C4-2B (cell line): ENCODE results near the gene EIF3M.

Experiments used
- H3K27ac ChIP-seq: fragments of 450-650 bp; 2 replicates; pipeline ENCODE4 v1.5.1; 2017
- CTCF ChIP-seq: fragments of 450-650 bp; conservative IDR thresholded peaks from 2 replicates; pipeline ENCODE4 v1.5.1; 2017; ENCODE audit warnings: mild to moderate bottlenecking
- ZFX ChIP-seq: fragments of 450-650 bp; IDR thresholded peaks from 2 replicates; pipeline ENCODE4 v1.6.1; 2017

The EIF3M gene

DNA sequence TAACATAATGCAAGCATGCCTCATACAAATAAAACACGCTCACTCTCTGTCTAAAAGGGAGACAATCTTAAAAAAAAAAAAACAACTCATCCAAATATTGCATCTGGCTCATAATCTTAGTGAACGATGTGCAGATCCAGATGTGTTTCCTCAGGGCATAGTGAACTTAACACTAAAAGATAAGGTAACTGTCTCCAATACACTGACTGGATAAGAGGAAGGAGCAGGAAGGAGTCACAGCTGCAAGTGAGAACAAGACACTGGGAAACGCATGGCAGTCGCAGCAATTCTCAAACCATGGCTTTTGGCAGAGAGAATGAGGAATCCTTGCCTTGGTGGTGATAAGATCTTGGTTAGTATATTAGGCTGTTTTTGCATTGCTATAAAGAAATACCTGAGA lies 9.2 kb upstream of the EIF3M start:
- TF ChIP-seq CTCF, result no peak
- no peak for TF ChIP-seq ZFX
- H3K27ac ChIP-seq, result no peak overlapping the region

DNA sequence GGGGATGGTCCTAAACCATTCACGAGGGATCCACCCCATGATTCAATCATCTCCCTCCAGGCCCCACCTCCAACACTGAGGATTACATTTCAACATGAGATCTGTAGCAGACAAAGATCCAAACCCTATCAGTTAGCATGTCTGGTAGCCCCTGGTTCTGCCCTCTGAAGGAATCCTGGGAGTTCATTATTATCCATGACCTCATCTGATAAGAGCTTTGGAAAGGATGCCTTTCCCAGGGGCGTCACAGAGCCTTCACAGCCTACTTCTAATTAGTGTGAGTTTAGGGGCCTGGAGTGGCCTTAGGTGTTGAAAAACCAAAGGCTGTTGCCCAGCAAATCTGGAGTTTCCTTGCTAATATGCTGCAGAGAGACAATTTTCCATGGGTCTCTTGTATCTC lies 8.6 kb upstream of the EIF3M start:
- no peak overlapping the region for H3K27ac ChIP-seq
- TF ChIP-seq CTCF (no peak), ZFX (no peak)

GRCh38 chr11:32576456-32576855 lies 7.2 kb upstream of the EIF3M start:
- no peak overlapping the region for H3K27ac ChIP-seq
- TF ChIP-seq CTCF (no peak), ZFX (no peak)

DNA sequence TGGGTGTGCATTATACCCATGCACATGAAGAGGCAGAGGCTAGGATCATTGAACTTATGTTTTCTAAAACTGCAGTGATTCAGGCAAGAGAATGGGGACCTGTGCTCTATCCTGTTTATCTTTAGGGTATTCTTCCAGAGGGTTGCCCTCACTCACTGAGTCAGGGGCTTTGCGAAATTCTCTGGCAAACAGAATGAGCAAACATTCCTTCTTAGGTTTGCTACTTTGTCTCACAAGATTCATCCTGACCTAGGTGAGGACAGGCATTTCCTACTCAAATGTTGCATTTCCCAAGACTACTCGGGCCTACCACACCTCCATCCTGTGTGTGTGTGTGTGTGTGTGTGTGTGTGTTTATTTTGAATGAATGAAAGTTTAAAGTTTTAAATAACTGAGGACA lies 2.7 kb upstream of the EIF3M start:
- TF ChIP-seq ZFX (no peak), CTCF (no peak)
- no peak overlapping the region for H3K27ac ChIP-seq

DNA sequence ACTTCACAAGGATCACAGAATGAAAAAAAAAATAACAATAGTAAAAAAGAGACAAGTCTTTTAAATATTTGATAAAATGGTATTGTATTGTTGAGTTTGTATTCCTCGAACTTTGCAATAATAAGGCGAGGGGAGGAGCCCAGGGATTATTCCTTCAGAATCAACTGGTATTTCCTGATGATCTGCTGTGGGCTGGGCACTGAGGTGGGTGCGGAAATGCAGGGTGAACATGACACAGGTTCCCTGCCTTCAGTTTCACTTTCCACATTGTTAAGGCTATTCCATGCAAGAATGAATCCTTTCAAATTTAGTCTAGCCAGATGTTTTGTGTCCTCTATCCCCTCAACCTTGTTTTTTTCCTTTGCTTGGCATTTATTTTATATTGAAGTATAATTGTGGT lies 2.1 kb upstream of the EIF3M start:
- H3K27ac ChIP-seq, result no peak overlapping the region
- TF ChIP-seq CTCF (no peak), ZFX (no peak)

GRCh38 chr11:32584921-32585320 lies 1.3 kb downstream of the EIF3M start:
- TF ChIP-seq CTCF, result no peak
- TF ChIP-seq ZFX, result no peak
- H3K27ac ChIP-seq, result peak overlapping the region; percentile 95; the same call in 1 of the 2 replicates

DNA sequence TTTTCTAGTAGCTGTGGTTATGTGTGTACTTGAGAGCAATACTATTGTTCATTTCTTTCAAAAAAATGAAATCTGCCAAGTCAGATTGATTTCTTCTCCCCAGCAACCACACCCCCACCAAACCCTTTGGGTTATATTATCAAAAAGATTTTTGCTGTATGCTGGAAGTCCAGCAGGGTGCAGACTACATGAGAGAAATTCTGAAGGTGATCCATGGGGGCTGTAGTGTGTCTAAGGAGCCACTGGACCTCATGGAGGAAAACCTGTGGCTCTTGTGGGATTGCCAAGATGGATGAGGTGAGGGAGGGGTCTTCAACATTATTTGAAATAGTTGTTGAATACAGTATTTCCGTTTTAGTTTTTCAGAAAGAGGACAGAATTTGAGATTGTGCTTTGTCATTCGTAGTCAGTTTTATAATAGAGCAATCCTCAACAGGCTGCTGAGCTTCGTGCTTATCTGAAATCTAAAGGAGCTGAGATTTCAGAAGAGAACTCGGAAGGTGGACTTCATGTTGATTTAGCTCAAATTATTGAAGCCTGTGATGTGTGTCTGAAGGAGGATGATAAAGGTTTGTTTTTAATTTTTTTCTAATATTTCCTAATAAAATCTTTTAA lies 3.1 kb downstream of the EIF3M start:
- no peak overlapping the region for H3K27ac ChIP-seq
- TF ChIP-seq CTCF (peak; percentile 40), ZFX (no peak)
